A549 (cell line): Measurements from ENCODE around the gene MAJIN. TPM values are rescaled to one million over a fixed set of nuclear protein-coding genes. Genes with fewer than 3 reads are reported as not detected.

Source experiments
- ATAC-seq, 2 experiments: fragments of 200-7000 bp in 1 of 2; fragments of >200 bp in 1 of 2; cut with Nextera tagmentation in 1 of 2; cut with Tn5 transposase in 1 of 2; 3 replicates each; pipeline versions ENCODE4 v1.8.0 to v1.9.1; 2018 to 2020; ENCODE audit warnings: mild to moderate bottlenecking in 1 of 2, moderate library complexity in 1 of 2
- CTCF ChIA-PET: fragments of 300-600 bp; sonication (Branson Sonifier 250); formaldehyde crosslinking; extraction: SDS; loops from one replicate; lab custom pipeline; 2021; ENCODE audit warnings: antibody characterized with exemption, inconsistent platforms; lab: Yijun Ruan, JAX
- POLR2A ChIA-PET: fragments of 350-600 bp; formaldehyde crosslinking; extraction: SDS; loops from one replicate; lab custom pipeline; 2021; ENCODE audit warnings: antibody characterized with exemption, inconsistent platforms; lab: Yijun Ruan, JAX
- DNase-seq, 2 experiments: peaks; one replicate each; pipeline versions ENCODE4 v3.0.0 to v3.0.0-alpha.2; 2011 to 2016; ENCODE audit warnings: low read depth in 1 of 2, low spot score in 1 of 2
- FAIRE-seq: peaks from 2 replicates; lab custom pipeline; 2011; peaks lifted over from hg19 to GRCh38; lab: Jason Lieb, UNC
- H3K27ac ChIP-seq, 2 experiments: fragments of >200 bp; sonication (Bioruptor Twin); formaldehyde crosslinking; 3 replicates each; pipeline ENCODE4 v1.5.1; 2016 to 2017
- H3K4me1 ChIP-seq: fragments of >200 bp; sonication (Bioruptor Twin); formaldehyde crosslinking; 3 replicates; pipeline ENCODE4 v1.6.1; 2016
- H3K4me2 ChIP-seq: fragments of >200 bp; sonication (Bioruptor Twin); formaldehyde crosslinking; 3 replicates; pipeline ENCODE4 v1.6.1; 2016
- H3K4me3 ChIP-seq: fragments of >200 bp; sonication (Bioruptor Twin); formaldehyde crosslinking; 3 replicates; pipeline ENCODE4 v1.5.1; 2016
- H3K9me3 ChIP-seq: fragments of >200 bp; sonication (Bioruptor Twin); formaldehyde crosslinking; 3 replicates; pipeline ENCODE4 v1.6.1; 2016
- CEBPB ChIP-seq, 2 experiments: fragments of >200 bp in 1 of 2; sonication (Bioruptor Twin) in 1 of 2; formaldehyde crosslinking in 1 of 2; IDR thresholded peaks; 2 replicates each; pipeline ENCODE4 v1.6.1; 2012 to 2016
- ESRRA ChIP-seq: fragments of 150-350 bp; IDR thresholded peaks from 2 replicates; pipeline ENCODE4 v1.6.1; 2014; ENCODE audit warnings: mild to moderate bottlenecking, low read length, borderline replicate concordance
- FOXS1 ChIP-seq: fragments of 250-450 bp; sonication (Bioruptor Pico); IDR thresholded peaks from 2 replicates; pipeline ENCODE4 v1.5.0; 2020; ENCODE audit warnings: mild to moderate bottlenecking, moderate library complexity
- MAFK ChIP-seq: fragments of 450-650 bp; IDR thresholded peaks from 2 replicates; pipeline ENCODE4 v1.6.1; 2014; ENCODE audit not compliant: partially characterized antibody
- RARB ChIP-seq: fragments of 250-450 bp; sonication (Bioruptor Pico); IDR thresholded peaks from 2 replicates; pipeline ENCODE4 v1.8.0; 2021; ENCODE audit warnings: mild to moderate bottlenecking, moderate library complexity
- RCOR1 ChIP-seq: fragments of 150-350 bp; IDR thresholded peaks from 2 replicates; pipeline ENCODE4 v1.6.1; 2014; ENCODE audit warnings: antibody characterized with exemption, low read length, low read depth
- RFX5 ChIP-seq: fragments of 450-650 bp; IDR thresholded peaks from 2 replicates; pipeline ENCODE4 v1.7.1; 2014; ENCODE audit warnings: antibody characterized with exemption, mild to moderate bottlenecking, moderate library complexity
- TP53 ChIP-seq: fragments of 250-450 bp; sonication (Bioruptor Pico); IDR thresholded peaks from 2 replicates; pipeline ENCODE4 v1.5.0; 2021; ENCODE audit warnings: mild to moderate bottlenecking, moderate library complexity
- WGBS: methylation state at CpG from one replicate; pipeline ENCODE4 v1.1.6; 2017; ENCODE audit errors: missing lambda C conversion rate; 5-methylcytosine and 5-hydroxymethylcytosine counted together
- polyA plus RNA-seq, 4 experiments: library from polyadenylated mRNA; depleted of rRNA in 3 of 4; stranded (reverse); fragments of >200 nt; fragmentation: RNase III in 1 of 4; extraction: RNeasy Plus Mini Kit Qiagen cat#74134 plus additional on column Dnase treatment in 1 of 4; gene quantifications; 2 replicates in 3 of 4; 3 replicates in 1 of 4; pipeline ENCODE4 v1.2.3, GENCODE V29; 2011 to 2017
- TF ChIP-seq, protein P1 (sequence below): fragments of 250-450 bp; sonication (Bioruptor Pico); IDR thresholded peaks from 2 replicates; pipeline ENCODE4 v1.5.0; 2020; ENCODE audit warnings: low read depth, mild to moderate bottlenecking, moderate library complexity
- TF ChIP-seq, protein P2 (sequence below): fragments of 450-650 bp; IDR thresholded peaks from 2 replicates; pipeline ENCODE4 v1.6.1; 2014; ENCODE audit warnings: antibody characterized with exemption
- TF ChIP-seq, protein P3 (sequence below): fragments of >200 bp; sonication (Bioruptor Twin); formaldehyde crosslinking; IDR thresholded peaks from 3 replicates; pipeline ENCODE4 v1.6.1; 2016
- TF ChIP-seq, protein P4 (sequence below): fragments of 200-600 bp; sonication (generic); IDR thresholded peaks from 2 replicates; pipeline ENCODE4 v1.6.1; 2016; ENCODE audit warnings: antibody characterized with exemption, mild to moderate bottlenecking, moderate library complexity
- TF ChIP-seq, protein P5 (sequence below): fragments of >200 bp; sonication (Bioruptor Twin); formaldehyde crosslinking; IDR thresholded peaks from 2 replicates; pipeline ENCODE4 v1.6.1; 2016

Gene MAJIN
- polyA plus RNA-seq, 2 of the 4 experiments (the other 2 are of a cell fraction), result 0.12 TPM; not detected in 1

DNA sequence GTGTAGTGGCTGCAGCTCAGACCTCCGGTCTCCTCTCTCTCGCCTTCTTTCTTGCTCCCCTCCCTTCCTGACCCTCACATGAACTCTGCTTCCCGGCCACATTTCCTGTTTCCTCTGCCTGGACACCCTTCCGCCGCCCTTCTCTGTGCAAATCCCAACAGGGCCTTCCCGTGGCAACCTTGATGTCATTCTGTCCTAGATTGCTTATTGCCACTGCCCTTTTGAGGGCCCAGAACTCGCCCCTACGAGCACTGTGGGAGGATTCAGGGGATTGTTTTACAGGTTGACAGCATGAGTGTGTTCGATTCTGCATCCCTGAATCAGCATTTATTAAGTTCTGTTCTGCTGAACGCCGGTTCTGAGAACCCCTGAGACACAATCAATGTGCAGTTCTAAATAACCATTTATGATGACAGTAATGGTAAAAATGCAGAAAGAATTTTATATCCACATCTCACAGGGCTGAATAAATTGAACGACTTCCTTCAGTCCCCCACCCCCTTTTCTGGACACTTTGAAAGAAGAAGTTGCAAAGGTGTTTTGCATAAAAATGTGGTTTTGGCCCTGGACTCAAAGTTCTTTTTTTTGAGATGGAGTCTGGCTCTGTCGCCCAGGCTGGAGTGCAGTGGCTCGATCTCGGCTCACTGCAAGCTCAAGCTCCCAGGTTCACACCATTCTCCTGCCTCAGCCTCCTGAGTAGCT lies 18.5 kb upstream of the MAJIN start:
- FAIRE-seq (no peak), ATAC-seq (no peak), DNase-seq (no peak)
- H3K4me1 ChIP-seq, result no peaks in the 10 kb centered on the region
- peak; percentile 65 for TF ChIP-seq MAFK
- TF ChIP-seq, protein P1, sequence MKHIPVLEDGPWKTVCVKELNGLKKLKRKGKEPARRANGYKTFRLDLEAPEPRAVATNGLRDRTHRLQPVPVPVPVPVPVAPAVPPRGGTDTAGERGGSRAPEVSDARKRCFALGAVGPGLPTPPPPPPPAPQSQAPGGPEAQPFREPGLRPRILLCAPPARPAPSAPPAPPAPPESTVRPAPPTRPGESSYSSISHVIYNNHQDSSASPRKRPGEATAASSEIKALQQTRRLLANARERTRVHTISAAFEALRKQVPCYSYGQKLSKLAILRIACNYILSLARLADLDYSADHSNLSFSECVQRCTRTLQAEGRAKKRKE (CRISPR knock-in tag), result no peak
- POLR2A ChIA-PET, result no interaction called here
- 66% methylated on average over 15 of the region's 15 CpGs for WGBS
- H3K9me3 ChIP-seq, result no peaks in the 10 kb centered on the region
- H3K4me2 ChIP-seq, result no peak overlapping the region
- no peak overlapping the region for H3K27ac ChIP-seq
- CTCF ChIA-PET, result interaction anchor here (1.5 to 1.7 kb wide), 2 partner anchors 13 to 96 kb away, joined by 4 to 6 read pairs; no protein-coding TSS in a partner anchor
- H3K4me3 ChIP-seq, result no peak overlapping the region

DNA sequence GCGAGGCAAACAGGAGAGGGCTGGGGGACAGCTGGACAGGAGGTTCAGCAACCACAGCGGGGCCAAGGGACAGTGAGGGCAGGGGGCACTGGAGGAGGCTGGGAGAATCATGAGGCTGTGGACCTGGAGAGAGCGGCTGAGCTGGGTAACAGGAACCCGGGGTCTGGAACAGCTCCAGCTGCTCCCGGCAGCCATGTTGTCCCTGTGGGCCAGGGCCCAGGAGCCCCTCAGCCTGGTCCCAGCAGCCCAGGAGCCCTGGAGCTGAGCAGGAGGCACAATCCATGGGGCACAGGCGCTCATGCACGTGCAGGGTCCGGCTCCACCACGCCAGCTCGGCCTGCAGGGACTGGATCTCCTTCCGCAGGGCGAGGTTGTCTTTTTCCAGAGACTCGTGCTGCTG lies 17.5 kb upstream of the MAJIN start:
- 78% methylated on average over 12 of the region's 13 CpGs for WGBS
- no peaks in the 10 kb centered on the region for H3K4me1 ChIP-seq
- no peak for TF ChIP-seq RCOR1
- TF ChIP-seq ESRRA, result no peak
- TF ChIP-seq, protein P2, sequence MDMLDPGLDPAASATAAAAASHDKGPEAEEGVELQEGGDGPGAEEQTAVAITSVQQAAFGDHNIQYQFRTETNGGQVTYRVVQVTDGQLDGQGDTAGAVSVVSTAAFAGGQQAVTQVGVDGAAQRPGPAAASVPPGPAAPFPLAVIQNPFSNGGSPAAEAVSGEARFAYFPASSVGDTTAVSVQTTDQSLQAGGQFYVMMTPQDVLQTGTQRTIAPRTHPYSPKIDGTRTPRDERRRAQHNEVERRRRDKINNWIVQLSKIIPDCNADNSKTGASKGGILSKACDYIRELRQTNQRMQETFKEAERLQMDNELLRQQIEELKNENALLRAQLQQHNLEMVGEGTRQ, result no peak
- no peak for TF ChIP-seq RFX5
- TF ChIP-seq, protein P3, sequence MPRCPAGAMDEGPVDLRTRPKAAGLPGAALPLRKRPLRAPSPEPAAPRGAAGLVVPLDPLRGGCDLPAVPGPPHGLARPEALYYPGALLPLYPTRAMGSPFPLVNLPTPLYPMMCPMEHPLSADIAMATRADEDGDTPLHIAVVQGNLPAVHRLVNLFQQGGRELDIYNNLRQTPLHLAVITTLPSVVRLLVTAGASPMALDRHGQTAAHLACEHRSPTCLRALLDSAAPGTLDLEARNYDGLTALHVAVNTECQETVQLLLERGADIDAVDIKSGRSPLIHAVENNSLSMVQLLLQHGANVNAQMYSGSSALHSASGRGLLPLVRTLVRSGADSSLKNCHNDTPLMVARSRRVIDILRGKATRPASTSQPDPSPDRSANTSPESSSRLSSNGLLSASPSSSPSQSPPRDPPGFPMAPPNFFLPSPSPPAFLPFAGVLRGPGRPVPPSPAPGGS, result no peak
- TF ChIP-seq, protein P4, sequence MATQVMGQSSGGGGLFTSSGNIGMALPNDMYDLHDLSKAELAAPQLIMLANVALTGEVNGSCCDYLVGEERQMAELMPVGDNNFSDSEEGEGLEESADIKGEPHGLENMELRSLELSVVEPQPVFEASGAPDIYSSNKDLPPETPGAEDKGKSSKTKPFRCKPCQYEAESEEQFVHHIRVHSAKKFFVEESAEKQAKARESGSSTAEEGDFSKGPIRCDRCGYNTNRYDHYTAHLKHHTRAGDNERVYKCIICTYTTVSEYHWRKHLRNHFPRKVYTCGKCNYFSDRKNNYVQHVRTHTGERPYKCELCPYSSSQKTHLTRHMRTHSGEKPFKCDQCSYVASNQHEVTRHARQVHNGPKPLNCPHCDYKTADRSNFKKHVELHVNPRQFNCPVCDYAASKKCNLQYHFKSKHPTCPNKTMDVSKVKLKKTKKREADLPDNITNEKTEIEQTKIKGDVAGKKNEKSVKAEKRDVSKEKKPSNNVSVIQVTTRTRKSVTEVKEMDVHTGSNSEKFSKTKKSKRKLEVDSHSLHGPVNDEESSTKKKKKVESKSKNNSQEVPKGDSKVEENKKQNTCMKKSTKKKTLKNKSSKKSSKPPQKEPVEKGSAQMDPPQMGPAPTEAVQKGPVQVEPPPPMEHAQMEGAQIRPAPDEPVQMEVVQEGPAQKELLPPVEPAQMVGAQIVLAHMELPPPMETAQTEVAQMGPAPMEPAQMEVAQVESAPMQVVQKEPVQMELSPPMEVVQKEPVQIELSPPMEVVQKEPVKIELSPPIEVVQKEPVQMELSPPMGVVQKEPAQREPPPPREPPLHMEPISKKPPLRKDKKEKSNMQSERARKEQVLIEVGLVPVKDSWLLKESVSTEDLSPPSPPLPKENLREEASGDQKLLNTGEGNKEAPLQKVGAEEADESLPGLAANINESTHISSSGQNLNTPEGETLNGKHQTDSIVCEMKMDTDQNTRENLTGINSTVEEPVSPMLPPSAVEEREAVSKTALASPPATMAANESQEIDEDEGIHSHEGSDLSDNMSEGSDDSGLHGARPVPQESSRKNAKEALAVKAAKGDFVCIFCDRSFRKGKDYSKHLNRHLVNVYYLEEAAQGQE, result no peak
- no peak for TF ChIP-seq TP53 (CRISPR knock-in tag)
- no peak for TF ChIP-seq FOXS1 (CRISPR knock-in tag)
- no peak for TF ChIP-seq MAFK
- TF ChIP-seq RARB (CRISPR knock-in tag), result no peak
- TF ChIP-seq, protein P5, sequence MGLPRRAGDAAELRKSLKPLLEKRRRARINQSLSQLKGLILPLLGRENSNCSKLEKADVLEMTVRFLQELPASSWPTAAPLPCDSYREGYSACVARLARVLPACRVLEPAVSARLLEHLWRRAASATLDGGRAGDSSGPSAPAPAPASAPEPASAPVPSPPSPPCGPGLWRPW, result no peak
- TF ChIP-seq CEBPB (IDR thresholded peaks at IDR 0.05), result no peak
- no peak overlapping the region for H3K4me2 ChIP-seq
- FAIRE-seq, result no peak
- no peak overlapping the region for H3K4me3 ChIP-seq
- ATAC-seq, result peak in 1 of 2 experiments; percentile 23; a peak in 3 of 6 replicates
- H3K27ac ChIP-seq, result no peak overlapping the region
- no peaks in the 10 kb centered on the region for H3K9me3 ChIP-seq
- ChIA-PET POLR2A (no interaction called here), CTCF (interaction anchor here (1.1 to 1.7 kb wide), 5 partner anchors 12 to 143 kb away, joined by 3 to 8 read pairs (median 4); partner anchors contain the start of genes ARL2 and PPP2R5B)
- DNase-seq, result no peak
